Measurements from ENCODE around the gene ADM5.
"Not testable (repeated sequence)": the region's sequence is repeated elsewhere in the genome, so short reads cannot be mapped to it uniquely, and the experiment has no call there.

ADM5 gene

GRCh38 chr19:49701271-49701786, 11.9 kb downstream of the ADM5 start:
- no peaks in the 10 kb centered on the region for H3K36me3 Mint-ChIP-seq
- H3K9me3 Mint-ChIP-seq = no peaks in the 10 kb centered on the region
- H3K27ac Mint-ChIP-seq = no peak overlapping the region
- no peak overlapping the region for H3K4me3 Mint-ChIP-seq
- no peaks in the 10 kb centered on the region for H3K27me3 Mint-ChIP-seq
- H3K4me1 Mint-ChIP-seq = no peaks in the 10 kb centered on the region

GRCh38 chr19:49704888-49705642, 15.7 kb downstream of the ADM5 start:
- Mint-ChIP-seq H3K9me3 (no peaks in the 10 kb centered on the region), H3K36me3 (no peaks in the 10 kb centered on the region), H3K27ac (no peak overlapping the region), H3K4me1 (no peaks in the 10 kb centered on the region), H3K27me3 (no peaks in the 10 kb centered on the region), H3K4me3 (no peak overlapping the region)

GRCh38 chr19:49705919-49706318, 16.5 kb downstream of the ADM5 start:
- Mint-ChIP-seq H3K36me3 (no peaks in the 10 kb centered on the region), H3K4me1 (no peaks in the 10 kb centered on the region), H3K4me3 (no peak overlapping the region), H3K9me3 (no peaks in the 10 kb centered on the region), H3K27ac (no peak overlapping the region), H3K27me3 (no peaks in the 10 kb centered on the region)

GRCh38 chr19:49710372-49710951, 21.1 kb downstream of the ADM5 start:
- Mint-ChIP-seq H3K36me3 (no peaks in the 10 kb centered on the region), H3K4me3 (no peak overlapping the region), H3K4me1 (no peaks in the 10 kb centered on the region), H3K27ac (no peak overlapping the region), H3K27me3 (no peaks in the 10 kb centered on the region), H3K9me3 (no peaks in the 10 kb centered on the region)

- Mint-ChIP-seq H3K36me3 (no peaks in the 10 kb centered on the region), H3K27ac (no peak overlapping the region), H3K4me1 (peaks cover 6% of the 10 kb centered on the region), H3K4me3 (no peak overlapping the region), H3K9me3 (no peaks in the 10 kb centered on the region), H3K27me3 (no peaks in the 10 kb centered on the region)
These were observed 23.0 kb downstream of the ADM5 start for GRCh38 chr19:49712397-49712859.

GRCh38 chr19:49713236-49713845, 23.9 kb downstream of the ADM5 start:
- Mint-ChIP-seq H3K27me3 (no peaks in the 10 kb centered on the region), H3K36me3 (no peaks in the 10 kb centered on the region), H3K4me1 (peaks cover 9% of the 10 kb centered on the region), H3K27ac (no peak overlapping the region), H3K9me3 (no peaks in the 10 kb centered on the region), H3K4me3 (no peak overlapping the region)

- no peaks in the 10 kb centered on the region for H3K9me3 Mint-ChIP-seq
- peak overlapping the region; percentile 46 for H3K27ac Mint-ChIP-seq
- H3K4me1 Mint-ChIP-seq = peaks cover 13% of the 10 kb centered on the region
- H3K27me3 Mint-ChIP-seq = no peaks in the 10 kb centered on the region
- no peak overlapping the region for H3K4me3 Mint-ChIP-seq
- H3K36me3 Mint-ChIP-seq = no peaks in the 10 kb centered on the region
These were observed 26.8 kb downstream of the ADM5 start for GRCh38 chr19:49716154-49716553.

- peak overlapping the region; percentile 69 for H3K4me3 Mint-ChIP-seq
- peaks cover 16% of the 10 kb centered on the region for H3K4me1 Mint-ChIP-seq
These were observed 29.1 kb downstream of the ADM5 start for GRCh38 chr19:49718511-49718910.

GRCh38 chr19:49718991-49719390, 29.6 kb downstream of the ADM5 start:
- Mint-ChIP-seq H3K9me3 (no peaks in the 10 kb centered on the region), H3K36me3 (peaks cover 3% of the 10 kb centered on the region), H3K4me1 (peaks cover 16% of the 10 kb centered on the region), H3K27ac (no peak overlapping the region), H3K4me3 (peak overlapping the region; percentile 69), H3K27me3 (no peaks in the 10 kb centered on the region)

More at GRCh38 chr19:49718511-49718910, 29.1 kb downstream of the ADM5 start:
- Mint-ChIP-seq H3K9me3 (no peaks in the 10 kb centered on the region), H3K27ac (peak overlapping the region; percentile 35), H3K27me3 (no peaks in the 10 kb centered on the region), H3K36me3 (peaks cover 3% of the 10 kb centered on the region)

- H3K27me3 Mint-ChIP-seq, H3K9me3 Mint-ChIP-seq, H3K27ac Mint-ChIP-seq, H3K36me3 Mint-ChIP-seq: not testable (repeated sequence)
- Mint-ChIP-seq H3K4me1 (peaks cover 16% of the 10 kb centered on the region), H3K4me3 (peak overlapping the region; percentile 69)
These were observed 30.0 kb downstream of the ADM5 start for GRCh38 chr19:49719420-49719819.

GRCh38 chr19:49727217-49728030, 38.0 kb downstream of the ADM5 start:
- H3K4me1 Mint-ChIP-seq = peaks cover 3% of the 10 kb centered on the region
- H3K27ac Mint-ChIP-seq = no peak overlapping the region
- no peaks in the 10 kb centered on the region for H3K27me3 Mint-ChIP-seq
- peaks cover 14% of the 10 kb centered on the region for H3K36me3 Mint-ChIP-seq
- H3K9me3 Mint-ChIP-seq = no peaks in the 10 kb centered on the region
- no peak overlapping the region for H3K4me3 Mint-ChIP-seq

GRCh38 chr19:49730166-49730565, 40.8 kb downstream of the ADM5 start:
- Mint-ChIP-seq H3K4me3 (no peak overlapping the region), H3K27me3 (no peaks in the 10 kb centered on the region), H3K9me3 (no peaks in the 10 kb centered on the region), H3K27ac (no peak overlapping the region), H3K4me1 (no peaks in the 10 kb centered on the region), H3K36me3 (peaks cover 7% of the 10 kb centered on the region)

GRCh38 chr19:49738268-49738667, 48.9 kb downstream of the ADM5 start:
- no peak overlapping the region for H3K4me3 Mint-ChIP-seq
- H3K36me3 Mint-ChIP-seq = no peaks in the 10 kb centered on the region
- no peaks in the 10 kb centered on the region for H3K9me3 Mint-ChIP-seq
- no peak overlapping the region for H3K27ac Mint-ChIP-seq
- peaks cover 4% of the 10 kb centered on the region for H3K4me1 Mint-ChIP-seq
- no peaks in the 10 kb centered on the region for H3K27me3 Mint-ChIP-seq

- H3K4me3 Mint-ChIP-seq = no peak overlapping the region
- no peaks in the 10 kb centered on the region for H3K36me3 Mint-ChIP-seq
- no peak overlapping the region for H3K27ac Mint-ChIP-seq
- H3K4me1 Mint-ChIP-seq = peaks cover 4% of the 10 kb centered on the region
- H3K9me3 Mint-ChIP-seq = no peaks in the 10 kb centered on the region
- no peaks in the 10 kb centered on the region for H3K27me3 Mint-ChIP-seq
These were observed 49.7 kb downstream of the ADM5 start for GRCh38 chr19:49739098-49739497.

- Mint-ChIP-seq H3K9me3 (no peaks in the 10 kb centered on the region), H3K27me3 (no peaks in the 10 kb centered on the region), H3K36me3 (no peaks in the 10 kb centered on the region), H3K27ac (no peak overlapping the region), H3K4me1 (peaks cover 4% of the 10 kb centered on the region), H3K4me3 (no peak overlapping the region)
These were observed 50.5 kb downstream of the ADM5 start for GRCh38 chr19:49739933-49740332.
